Activated T-helper 1 cell treated with Interleukin-2 at 50 U/mL for 16 hours (primary cell): Measurements from ENCODE around the gene CCL1.
"Not testable (repeated sequence)": the region's sequence is repeated elsewhere in the genome, so short reads cannot be mapped to it uniquely, and the experiment has no call there.

Experiments used
- DNase-seq: peaks from one replicate; pipeline ENCODE4 v3.0.0-alpha.2; 2020; ENCODE audit warnings: low read depth

The CCL1 gene

GRCh38 chr17:34357398-34357797 lies 5.6 kb downstream of the CCL1 start:
- no peak for DNase-seq

GRCh38 chr17:34356194-34356593 lies 6.8 kb downstream of the CCL1 start, which contains the start of gene CCL13:
TSS of gene CCL13 (plus strand) at chr17:34356480. CDS start at chr17:34356527, 47 bp downstream.
- no peak for DNase-seq

GRCh38 chr17:34354637-34355036 lies 8.4 kb downstream of the CCL1 start:
- DNase-seq: no peak

GRCh38 chr17:34352191-34352590 lies 10.8 kb downstream of the CCL1 start:
- DNase-seq: no peak

GRCh38 chr17:34351096-34351495 lies 11.9 kb downstream of the CCL1 start:
- DNase-seq: no peak

GRCh38 chr17:34349751-34350150 lies 13.3 kb downstream of the CCL1 start:
- no peak for DNase-seq

GRCh38 chr17:34347063-34347462 lies 16.0 kb downstream of the CCL1 start:
- DNase-seq: no peak

- DNase-seq: no peak
Observed at GRCh38 chr17:34341916-34342315, 21.1 kb downstream of the CCL1 start.

- DNase-seq: no peak
Observed at GRCh38 chr17:34339138-34339770, 23.8 kb downstream of the CCL1 start.

GRCh38 chr17:34337701-34338100 lies 25.3 kb downstream of the CCL1 start:
- no peak for DNase-seq

GRCh38 chr17:34327580-34327979 lies 35.5 kb downstream of the CCL1 start:
- DNase-seq: not testable (repeated sequence)

GRCh38 chr17:34321964-34322363 lies 41.1 kb downstream of the CCL1 start:
- DNase-seq: no peak

- no peak for DNase-seq
Observed at GRCh38 chr17:34319039-34319483, 44.0 kb downstream of the CCL1 start, which contains the start of gene CCL8. TSS of gene CCL8 (plus strand) at chr17:34319435. CDS start at chr17:34319502, 67 bp downstream.

- no peak for DNase-seq
Observed at GRCh38 chr17:34318474-34318873, 44.6 kb downstream of the CCL1 start.

- no peak for DNase-seq
Observed at GRCh38 chr17:34314279-34314678, 48.8 kb downstream of the CCL1 start.

- no peak for DNase-seq
Observed at GRCh38 chr17:34313164-34313563, 49.9 kb downstream of the CCL1 start.

GRCh38 chr17:34312080-34312479 lies 51.0 kb downstream of the CCL1 start:
- no peak for DNase-seq

- no peak for DNase-seq
Observed at GRCh38 chr17:34311291-34311690, 51.7 kb downstream of the CCL1 start.
